ENCODE measurements around the gene MCF2L2. TPM values are rescaled to one million over a fixed set of nuclear protein-coding genes. Genes with fewer than 3 reads are reported as not detected.
A peak's percentile ranks its signal among the peaks of the same experiment; 100 is the strongest.

Gene MCF2L2
- total and polyA plus RNA-seq, 9 of the 15 experiments (the other 6 are each of a cell fraction or from before 2014, with no cell fraction given) = 0.56 to 4.2 (median 3.0) TPM

DNA sequence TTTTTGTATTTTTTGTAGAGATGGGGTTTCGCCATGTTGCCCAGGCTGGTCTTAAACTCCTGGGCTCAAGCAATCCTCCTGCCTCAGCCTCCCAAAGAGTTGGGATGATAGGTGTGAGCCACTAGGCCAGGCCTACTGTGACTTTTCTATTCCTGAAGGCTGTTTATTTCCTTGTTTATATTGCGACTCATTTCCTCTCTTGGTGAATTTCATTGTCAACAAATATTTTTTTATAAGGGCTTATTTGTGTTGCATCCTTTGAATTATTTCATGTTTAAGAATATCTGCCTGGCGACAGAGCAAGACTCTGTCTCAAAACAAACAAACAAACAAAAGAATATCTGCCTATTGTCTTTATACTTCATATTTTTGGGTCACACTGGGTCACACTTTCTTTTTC lies 299.7 kb downstream of the MCF2L2 start (continued):
- TF ChIP-seq, protein P1, sequence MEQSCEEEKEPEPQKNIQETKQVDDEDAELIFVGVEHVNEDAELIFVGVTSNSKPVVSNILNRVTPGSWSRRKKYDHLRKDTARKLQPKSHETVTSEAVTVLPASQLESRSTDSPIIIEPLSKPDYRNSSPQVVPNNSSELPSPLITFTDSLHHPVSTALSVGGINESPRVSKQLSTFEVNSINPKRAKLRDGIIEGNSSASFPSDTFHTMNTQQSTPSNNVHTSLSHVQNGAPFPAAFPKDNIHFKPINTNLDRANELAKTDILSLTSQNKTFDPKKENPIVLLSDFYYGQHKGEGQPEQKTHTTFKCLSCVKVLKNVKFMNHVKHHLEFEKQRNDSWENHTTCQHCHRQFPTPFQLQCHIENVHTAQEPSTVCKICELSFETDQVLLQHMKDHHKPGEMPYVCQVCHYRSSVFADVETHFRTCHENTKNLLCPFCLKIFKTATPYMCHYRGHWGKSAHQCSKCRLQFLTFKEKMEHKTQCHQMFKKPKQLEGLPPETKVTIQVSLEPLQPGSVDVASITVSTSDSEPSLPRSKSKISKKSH (CRISPR knock-in tag; IDR thresholded peaks at IDR 0.05) = no peak
- TF ChIP-seq, protein P2, sequence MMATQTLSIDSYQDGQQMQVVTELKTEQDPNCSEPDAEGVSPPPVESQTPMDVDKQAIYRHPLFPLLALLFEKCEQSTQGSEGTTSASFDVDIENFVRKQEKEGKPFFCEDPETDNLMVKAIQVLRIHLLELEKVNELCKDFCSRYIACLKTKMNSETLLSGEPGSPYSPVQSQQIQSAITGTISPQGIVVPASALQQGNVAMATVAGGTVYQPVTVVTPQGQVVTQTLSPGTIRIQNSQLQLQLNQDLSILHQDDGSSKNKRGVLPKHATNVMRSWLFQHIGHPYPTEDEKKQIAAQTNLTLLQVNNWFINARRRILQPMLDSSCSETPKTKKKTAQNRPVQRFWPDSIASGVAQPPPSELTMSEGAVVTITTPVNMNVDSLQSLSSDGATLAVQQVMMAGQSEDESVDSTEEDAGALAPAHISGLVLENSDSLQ (IDR thresholded peaks at IDR 0.05) = no peak
- TF ChIP-seq, protein P3, sequence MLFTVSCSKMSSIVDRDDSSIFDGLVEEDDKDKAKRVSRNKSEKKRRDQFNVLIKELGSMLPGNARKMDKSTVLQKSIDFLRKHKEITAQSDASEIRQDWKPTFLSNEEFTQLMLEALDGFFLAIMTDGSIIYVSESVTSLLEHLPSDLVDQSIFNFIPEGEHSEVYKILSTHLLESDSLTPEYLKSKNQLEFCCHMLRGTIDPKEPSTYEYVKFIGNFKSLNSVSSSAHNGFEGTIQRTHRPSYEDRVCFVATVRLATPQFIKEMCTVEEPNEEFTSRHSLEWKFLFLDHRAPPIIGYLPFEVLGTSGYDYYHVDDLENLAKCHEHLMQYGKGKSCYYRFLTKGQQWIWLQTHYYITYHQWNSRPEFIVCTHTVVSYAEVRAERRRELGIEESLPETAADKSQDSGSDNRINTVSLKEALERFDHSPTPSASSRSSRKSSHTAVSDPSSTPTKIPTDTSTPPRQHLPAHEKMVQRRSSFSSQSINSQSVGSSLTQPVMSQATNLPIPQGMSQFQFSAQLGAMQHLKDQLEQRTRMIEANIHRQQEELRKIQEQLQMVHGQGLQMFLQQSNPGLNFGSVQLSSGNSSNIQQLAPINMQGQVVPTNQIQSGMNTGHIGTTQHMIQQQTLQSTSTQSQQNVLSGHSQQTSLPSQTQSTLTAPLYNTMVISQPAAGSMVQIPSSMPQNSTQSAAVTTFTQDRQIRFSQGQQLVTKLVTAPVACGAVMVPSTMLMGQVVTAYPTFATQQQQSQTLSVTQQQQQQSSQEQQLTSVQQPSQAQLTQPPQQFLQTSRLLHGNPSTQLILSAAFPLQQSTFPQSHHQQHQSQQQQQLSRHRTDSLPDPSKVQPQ (CRISPR knock-in tag; IDR thresholded peaks at IDR 0.05; ENCODE audit: borderline replicate concordance) = no peak
- no peak for TF ChIP-seq ILF3 (IDR thresholded peaks at IDR 0.05; ENCODE audit: borderline replicate concordance)

Small RNA genes lying within 50 kb of the gene (small RNA-seq; reads per million reads assigned to genes)
- gene RF00092 = not detected
- not detected for gene RF00394
- gene RF01241 = not detected
- not detected for gene RNA5SP151
- 3.0 reads per million, percentile 88 among the genes with 10 or more reads in this experiment for gene SNORA63D

Other genes with a start within 250 kb of the MCF2L2 start
- gene B3GNT5, start 175.4 kb downstream of the MCF2L2 start, total RNA-seq (2014; rRNA removed) = 8.8 and 9.2 TPM in 2 replicates
- gene B3GNT5, start 175.4 kb downstream of the MCF2L2 start, total RNA-seq (2014; rRNA removed; fragmentation: Illumina TruSeq; extraction: Trizol) = 21.9 and 24.7 TPM in 2 replicates
- gene B3GNT5, start 175.4 kb downstream of the MCF2L2 start, total RNA-seq (2015; rRNA removed; fragmentation: Illumina TruSeq; extraction: Trizol) = 15.5 and 17.0 TPM in 2 replicates
- gene B3GNT5, start 175.4 kb downstream of the MCF2L2 start, total RNA-seq (2021) = 23.8 and 25.0 TPM in 2 replicates
- gene B3GNT5, start 175.4 kb downstream of the MCF2L2 start, polyA plus RNA-seq (2011; rRNA removed) = 13.7 and 13.8 TPM in 2 replicates
- gene B3GNT5, start 175.4 kb downstream of the MCF2L2 start, polyA plus RNA-seq (2014; fragmentation: Illumina TruSeq; extraction: Trizol) = 20.1 and 22.9 TPM in 2 replicates
- 10 to 100 TPM; 13.6 to 13.8 TPM for gene B3GNT5, start 175.4 kb downstream of the MCF2L2 start, polyA plus RNA-seq (2014; fragmentation: Nextera tagmentation; extraction: Ambion mirVana)
- 14.4 and 18.5 TPM in 2 replicates for gene B3GNT5, start 175.4 kb downstream of the MCF2L2 start, polyA plus RNA-seq (2014; rRNA removed)
- 1.2 and 1.4 TPM in 2 replicates for gene KLHL6, start 127.1 kb upstream of the MCF2L2 start, total RNA-seq (2014; rRNA removed)
- gene KLHL6, start 127.1 kb upstream of the MCF2L2 start, total RNA-seq (2014; rRNA removed; fragmentation: Illumina TruSeq; extraction: Trizol) = 1.9 and 2.0 TPM in 2 replicates
- gene KLHL6, start 127.1 kb upstream of the MCF2L2 start, total RNA-seq (2015; rRNA removed; fragmentation: Illumina TruSeq; extraction: Trizol) = 1.2 and 1.3 TPM in 2 replicates
- gene KLHL6, start 127.1 kb upstream of the MCF2L2 start, total RNA-seq (2021) = 1.4 and 2.1 TPM in 2 replicates
- 0.61 and 0.70 TPM in 2 replicates for gene KLHL6, start 127.1 kb upstream of the MCF2L2 start, polyA plus RNA-seq (2011; rRNA removed)
- gene KLHL6, start 127.1 kb upstream of the MCF2L2 start, polyA plus RNA-seq (2014; fragmentation: Illumina TruSeq; extraction: Trizol) = 1.7 TPM in 2 replicates
- gene KLHL6, start 127.1 kb upstream of the MCF2L2 start, polyA plus RNA-seq (2014; fragmentation: Nextera tagmentation; extraction: Ambion mirVana) = under 1 TPM; 0.18 to 0.46 TPM
- gene KLHL6, start 127.1 kb upstream of the MCF2L2 start, polyA plus RNA-seq (2014; rRNA removed) = 1.7 and 2.1 TPM in 2 replicates
- gene KLHL24, start 207.0 kb upstream of the MCF2L2 start, total RNA-seq (2014; rRNA removed) = 9.5 and 14.2 TPM in 2 replicates
- 14.7 and 18.8 TPM in 2 replicates for gene KLHL24, start 207.0 kb upstream of the MCF2L2 start, total RNA-seq (2014; rRNA removed; fragmentation: Illumina TruSeq; extraction: Trizol)
- 7.4 and 8.7 TPM in 2 replicates for gene KLHL24, start 207.0 kb upstream of the MCF2L2 start, total RNA-seq (2015; rRNA removed; fragmentation: Illumina TruSeq; extraction: Trizol)
- 14.5 and 21.2 TPM in 2 replicates for gene KLHL24, start 207.0 kb upstream of the MCF2L2 start, total RNA-seq (2021)
- 15.8 and 18.3 TPM in 2 replicates for gene KLHL24, start 207.0 kb upstream of the MCF2L2 start, polyA plus RNA-seq (2011; rRNA removed)
- gene KLHL24, start 207.0 kb upstream of the MCF2L2 start, polyA plus RNA-seq (2014; fragmentation: Illumina TruSeq; extraction: Trizol) = 9.1 and 13.7 TPM in 2 replicates
- 1 to 10 TPM; 3.3 to 6.6 TPM for gene KLHL24, start 207.0 kb upstream of the MCF2L2 start, polyA plus RNA-seq (2014; fragmentation: Nextera tagmentation; extraction: Ambion mirVana)
- 13.8 and 17.1 TPM in 2 replicates for gene KLHL24, start 207.0 kb upstream of the MCF2L2 start, polyA plus RNA-seq (2014; rRNA removed)